Endometrial microvascular endothelial cells (primary cell): ENCODE results near the gene RFTN2. TPM values are rescaled to one million over a fixed set of nuclear protein-coding genes. Genes with fewer than 3 reads are reported as not detected.
"Not testable (repeated sequence)": the region's sequence is repeated elsewhere in the genome, so short reads cannot be mapped to it uniquely, and the experiment has no call there.

Source experiments
- in situ Hi-C: cut with HindIII; loops from 2 replicates; pipeline ENCODE4 v1.10.0; 2017; ENCODE audit warnings: low sequenced_read_pairs, low pct_unique_long_range_greater_than_20kb; ENCODE audit errors: inconsistent ontology term
- total RNA-seq: library from RNA; depleted of rRNA; stranded (reverse); fragments of >200 nt; gene quantifications from one replicate; pipeline ENCODE4 v1.2.3, GENCODE V29; 2015; ENCODE audit errors: inconsistent ontology term

Gene RFTN2
- total RNA-seq, 1 donor from 2014 or later = 1.7 TPM

DNA sequence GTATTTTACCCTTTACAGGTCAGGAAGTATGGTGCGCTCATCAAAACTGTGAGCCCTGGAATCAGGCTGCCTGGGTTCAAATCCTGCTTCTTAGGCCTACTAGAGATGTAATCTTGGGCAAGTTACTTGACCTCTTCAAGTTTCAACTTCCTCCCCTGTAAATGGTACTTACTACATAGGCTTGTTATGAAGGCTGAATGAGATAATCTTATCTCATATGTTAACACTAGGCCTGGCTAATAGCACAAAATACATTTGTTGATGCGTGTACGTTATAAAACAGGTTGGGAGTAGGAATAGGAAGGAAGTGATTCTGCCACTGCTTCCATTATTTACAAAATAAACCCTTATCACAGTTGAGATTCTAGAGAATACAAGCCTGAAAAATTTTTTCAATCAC, 1.7 kb upstream of the RFTN2 start:
- in situ Hi-C loops = no loop called here

- in situ Hi-C loops = no loop called here
These were observed 363 bp upstream of the RFTN2 start for GRCh38 chr2:197675711-197676188.

GRCh38 chr2:197674591-197674990, 796 bp downstream of the RFTN2 start:
- in situ Hi-C loops = no loop called here

- in situ Hi-C loops = no loop called here
These were observed 1.3 kb downstream of the RFTN2 start for GRCh38 chr2:197674060-197674459.

DNA sequence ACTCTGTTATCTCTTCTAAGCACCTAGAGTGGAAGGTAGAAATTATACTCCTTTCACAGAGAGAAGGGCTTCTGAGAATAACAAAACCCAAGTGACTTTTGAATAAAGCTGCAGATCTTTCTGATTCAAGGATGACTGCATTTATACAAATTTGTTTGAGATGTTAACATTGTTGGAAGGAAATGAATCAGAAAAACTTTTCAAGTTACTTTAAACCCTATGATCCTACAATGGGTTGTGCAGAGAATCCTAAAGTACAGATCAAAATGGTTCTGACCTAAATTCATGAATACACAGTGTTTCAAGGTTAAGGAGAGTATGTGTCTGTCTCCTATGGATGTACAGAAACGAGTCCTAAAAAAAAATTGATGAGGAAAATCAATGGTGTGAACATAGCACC, 1.8 kb downstream of the RFTN2 start:
- in situ Hi-C loops = no loop called here

- in situ Hi-C loops = no loop called here
These were observed 2.3 kb downstream of the RFTN2 start for GRCh38 chr2:197673106-197673505.

DNA sequence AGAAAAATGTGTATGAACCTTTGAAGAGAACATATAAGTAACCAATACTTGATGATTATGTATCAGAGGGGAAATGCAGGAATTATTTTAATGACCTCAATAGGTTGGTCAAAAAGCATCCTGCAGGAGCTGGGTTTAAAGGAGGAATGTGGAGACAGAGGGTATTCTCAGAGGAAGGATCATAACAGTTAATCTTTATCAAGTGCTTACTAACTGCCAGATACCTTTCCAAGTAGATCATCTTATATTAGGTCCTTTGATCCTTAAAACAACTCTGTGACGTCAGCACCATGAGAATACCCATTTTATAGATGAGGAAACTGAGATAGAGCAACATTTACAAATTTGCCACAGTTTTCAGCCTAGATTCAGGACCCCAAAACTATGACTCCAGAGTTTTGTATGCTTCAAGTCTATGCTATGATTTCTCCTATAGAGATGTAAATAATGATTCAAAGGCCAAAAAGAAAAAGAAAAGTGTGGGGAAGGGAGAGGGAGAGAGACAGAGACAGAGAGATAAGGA, 3.0 kb downstream of the RFTN2 start:
- in situ Hi-C loops = no loop called here

GRCh38 chr2:197669077-197669476, 6.3 kb downstream of the RFTN2 start:
- in situ Hi-C loops = no loop called here

- in situ Hi-C loops = no loop called here
These were observed 7.1 kb downstream of the RFTN2 start for GRCh38 chr2:197668296-197668695.

GRCh38 chr2:197666277-197666676, 9.1 kb downstream of the RFTN2 start:
- in situ Hi-C loops = no loop called here

- in situ Hi-C loops = no loop called here
These were observed 13.8 kb downstream of the RFTN2 start for GRCh38 chr2:197661626-197662025.

DNA sequence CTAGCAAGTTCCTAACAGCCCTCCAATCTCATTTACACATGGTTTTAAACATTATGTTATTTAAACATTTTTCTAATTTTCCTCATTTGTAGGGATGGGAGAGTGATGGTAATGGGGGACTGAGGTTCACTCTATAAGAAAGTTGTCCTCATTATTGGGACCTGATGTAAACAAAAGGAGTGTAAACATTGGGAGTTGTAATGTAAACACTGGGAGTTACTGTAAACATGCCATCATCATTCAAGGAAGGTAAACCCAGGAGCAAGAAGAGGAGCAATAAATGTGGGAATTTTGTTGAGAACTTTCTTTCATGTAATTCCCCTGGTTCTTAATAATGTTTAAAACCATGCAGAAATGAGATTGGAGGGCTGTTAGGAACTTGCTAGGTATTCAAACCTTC, 17.8 kb downstream of the RFTN2 start:
- in situ Hi-C loops = no loop called here

DNA sequence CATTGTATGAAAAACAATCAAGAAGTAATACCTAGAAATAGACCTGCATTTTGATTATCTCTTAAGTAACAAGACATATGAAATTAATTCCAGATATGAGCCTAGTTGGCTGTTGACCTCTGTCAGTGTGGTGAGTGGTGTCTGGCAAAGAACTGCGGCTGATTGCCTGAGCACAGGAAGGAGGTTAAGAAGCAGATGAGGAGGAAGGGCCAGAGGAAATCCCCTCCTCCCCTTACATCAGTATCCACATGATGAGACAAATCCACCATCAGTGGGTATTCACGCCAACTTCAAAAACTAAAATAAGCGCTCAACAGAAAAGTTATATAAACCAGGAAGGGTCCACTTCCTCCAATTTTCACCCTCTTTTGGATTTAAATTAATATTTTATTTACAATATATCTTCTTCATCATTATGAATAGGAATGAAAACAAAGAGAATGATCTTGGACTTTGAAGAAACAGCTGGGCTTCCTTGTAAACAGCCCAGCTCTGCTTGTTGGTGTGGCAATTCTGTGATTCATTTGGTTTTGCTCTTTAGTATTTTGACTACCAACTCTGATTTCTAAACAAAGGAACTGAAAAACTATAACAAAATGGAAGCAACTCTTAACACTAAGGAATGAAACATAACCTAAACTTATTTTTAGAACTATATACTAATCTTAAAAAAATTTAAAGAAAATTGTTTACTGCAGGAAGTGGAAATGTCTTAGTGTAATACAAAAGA, 27.3 kb downstream of the RFTN2 start:
- in situ Hi-C loops = no loop called here

- in situ Hi-C loops = no loop called here
These were observed 33.7 kb downstream of the RFTN2 start for GRCh38 chr2:197641666-197642065.

DNA sequence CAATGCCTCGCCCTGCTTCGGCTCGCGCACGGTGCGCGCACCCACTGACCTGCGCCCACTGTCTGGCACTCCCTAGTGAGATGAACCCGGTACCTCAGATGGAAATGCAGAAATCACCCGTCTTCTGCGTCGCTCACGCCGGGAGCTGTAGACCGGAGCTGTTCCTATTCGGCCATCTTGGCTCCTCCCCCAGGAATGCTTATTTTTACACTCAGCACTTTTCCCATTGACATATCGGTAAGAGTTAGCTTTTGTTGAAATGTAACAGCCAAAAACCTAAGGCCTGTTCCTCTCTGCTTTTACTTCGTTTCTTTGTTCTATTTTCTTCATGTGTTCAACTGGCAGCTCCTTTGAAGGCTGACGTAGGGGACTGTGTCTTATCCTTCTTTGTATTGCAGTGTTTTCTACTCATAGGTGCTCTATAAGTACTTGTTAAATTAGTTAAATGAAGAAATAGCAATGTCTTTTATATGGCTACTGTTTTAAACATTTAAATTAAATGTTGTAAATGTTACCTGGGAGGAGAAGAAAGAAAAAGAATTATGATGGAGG, 34.7 kb downstream of the RFTN2 start:
- in situ Hi-C loops = not testable (repeated sequence)

GRCh38 chr2:197633109-197633657, 42.2 kb downstream of the RFTN2 start:
- in situ Hi-C loops = no loop called here

DNA sequence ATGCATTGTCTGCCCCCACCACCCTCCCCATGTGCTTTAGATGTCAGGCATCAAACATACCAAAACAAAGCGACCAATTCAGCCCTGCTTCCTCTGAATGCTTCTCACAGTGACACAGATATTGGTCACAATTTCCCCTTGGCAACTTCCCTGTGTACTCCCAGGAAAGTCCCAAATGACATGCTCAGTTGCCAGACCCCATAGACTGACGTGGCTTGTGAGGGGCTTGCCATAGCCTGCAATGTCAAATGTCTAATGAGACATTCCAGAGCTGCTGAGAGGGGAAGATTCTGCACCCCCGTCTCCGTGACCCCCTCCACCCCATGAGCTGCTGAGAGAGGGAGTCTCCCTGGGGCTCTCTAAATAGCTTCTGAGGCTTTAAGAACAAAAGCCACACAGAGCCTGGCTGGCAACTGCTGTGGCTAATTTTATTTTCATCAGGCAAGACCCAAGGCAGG, 47.3 kb downstream of the RFTN2 start:
- in situ Hi-C loops = no loop called here

- in situ Hi-C loops = no loop called here
These were observed 48.3 kb downstream of the RFTN2 start for GRCh38 chr2:197626965-197627625.

GRCh38 chr2:197620133-197620532, 55.3 kb downstream of the RFTN2 start:
- in situ Hi-C loops = no loop called here
